Aorta (tissue), 5 donors: ENCODE results near the gene LCE1B. TPM values are rescaled to one million over a fixed set of nuclear protein-coding genes. Genes with fewer than 3 reads are reported as not detected.

Experiments
- ATAC-seq: fragments of 200-7000 bp; cut with Tn5 transposase; one replicate; pipeline ENCODE4 v1.9.1; 2022; ENCODE audit warnings: moderate library complexity; ENCODE audit not compliant: low FRiP score
- DNase-seq, 2 donors: peaks; one replicate each; pipeline ENCODE4 v3.0.0-alpha.2; 2020
- H3K27ac ChIP-seq, 2 donors: one replicate each; pipeline ENCODE4 v1.5.1; 2013; ENCODE audit warnings: low read length in 2 of 2, mild to moderate bottlenecking in 2 of 2, moderate library complexity in 2 of 2, control low read depth in 1 of 2, inconsistent platforms in 1 of 2, low read depth in 1 of 2
- H3K27me3 ChIP-seq, 2 donors: one replicate each; pipeline ENCODE4 v1.6.1; 2013; ENCODE audit warnings: control low read depth in 1 of 2, low read length in 1 of 2, mild to moderate bottlenecking in 1 of 2, moderate library complexity in 1 of 2; ENCODE audit not compliant: insufficient read depth in 2 of 2, control insufficient read depth in 1 of 2
- H3K36me3 ChIP-seq, 2 donors: one replicate each; pipeline ENCODE4 v1.6.1; 2013; ENCODE audit warnings: control low read depth in 1 of 2, low read length in 1 of 2, mild to moderate bottlenecking in 1 of 2; ENCODE audit not compliant: insufficient read depth in 2 of 2, control insufficient read depth in 1 of 2
- H3K4me1 ChIP-seq, 2 donors: one replicate each; pipeline ENCODE4 v1.6.1; 2013; ENCODE audit warnings: low read length in 2 of 2, control low read depth in 1 of 2, mild to moderate bottlenecking in 1 of 2, moderate library complexity in 1 of 2; ENCODE audit not compliant: insufficient read depth in 2 of 2, control insufficient read depth in 1 of 2
- H3K4me3 ChIP-seq, 2 donors: one replicate each; pipeline ENCODE4 v1.5.1; 2013; ENCODE audit warnings: low read length in 2 of 2, control low read depth in 1 of 2, mild to moderate bottlenecking in 1 of 2
- H3K9me3 ChIP-seq: one replicate; pipeline ENCODE4 v1.6.1; 2013; ENCODE audit warnings: mild to moderate bottlenecking, low read length; ENCODE audit not compliant: control insufficient read depth
- WGBS, 2 donors: extraction: QIAGEN DNeasy Blood & Tissue Kit; methylation state at CpG; one replicate each; pipeline ENCODE4 v1.1.7; 2013; 5-methylcytosine and 5-hydroxymethylcytosine counted together
- intact Hi-C, 2 donors: fragments of 100-400 bp; cut with DNase I; formaldehyde crosslinking; loops; one replicate each; pipeline versions ENCODE4 v1.14.2 to v1.15.0; 2022
- long read RNA-seq, 2 donors: library from polyadenylated mRNA; unstranded; transcript quantifications; one replicate each; pipeline ENCODE4 v2.0.0, GENCODE V29; 2020 to 2021
- polyA plus RNA-seq, 2 donors: library from polyadenylated mRNA; stranded (reverse); fragments of 200-250 nt; gene quantifications; one replicate each; pipeline ENCODE4 v1.2.3, GENCODE V29; 2013
- total RNA-seq, 2 donors: library from RNA; stranded (reverse); fragmentation: NEBNext Ultra II Directional; extraction: Animal tissue kit (Norgen Biotek cat#: 25700); gene quantifications; one replicate each; pipeline ENCODE4 v1.2.1, GENCODE V29; 2021
- donor health status: healthy with polysubstance abuse.
- donor health status: Bipolar disorder and iron deficiency.
- donor health status: DM: no; HTN: no; CAD: no.
- donor health status: DM: no; HTN: no; CAD: no.
- donor health status: DM: yes; HTN: yes; CAD: no.

The LCE1B gene, protein sequence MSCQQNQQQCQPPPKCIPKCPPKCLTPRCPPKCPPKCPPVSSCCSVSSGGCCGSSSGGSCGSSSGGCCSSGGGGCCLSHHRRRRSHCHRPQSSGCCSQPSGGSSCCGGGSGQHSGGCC
- total RNA-seq (not detected), polyA plus RNA-seq (not detected)
- long read RNA-seq, donor 1, result 0 reads
- long read RNA-seq, donor 2, result 0 reads

DNA sequence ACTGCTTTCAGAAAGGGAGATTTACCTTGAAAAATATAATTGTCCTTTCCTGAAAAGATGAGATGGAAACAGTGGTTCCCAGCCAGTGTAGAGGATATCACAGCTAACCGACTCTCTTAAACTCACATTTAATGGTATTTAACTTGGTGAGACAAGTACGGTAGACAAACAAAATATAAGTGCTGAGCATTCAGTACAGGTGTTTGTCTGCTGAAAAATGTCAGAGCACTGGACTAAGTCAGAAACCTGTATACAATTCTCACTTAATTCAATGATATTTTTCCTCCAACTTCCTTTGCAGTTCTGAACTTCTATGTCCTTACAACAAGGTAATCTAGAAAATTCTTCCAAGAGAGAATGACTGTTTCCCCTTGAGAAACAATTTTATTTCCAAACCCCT, at the start of gene LCE1B:
TSS of gene LCE1B (plus strand) at position 301 of the 400 bp plus-strand sequence. CDS start 476 bp downstream, outside the sequence.
- no peaks in the 10 kb centered on the region for H3K27me3 ChIP-seq
- H3K4me3 ChIP-seq, result no peak within 1 kb of the TSS
- intact Hi-C loops, result no loop called here
- H3K9me3 ChIP-seq, result no peaks in the 10 kb centered on the region
- H3K4me1 ChIP-seq, result no peaks in the 10 kb centered on the region
- H3K27ac ChIP-seq, result no peak within 1 kb of the TSS
- WGBS, 2 donors, result 88 to 89% methylated on average over 2 of the region's 2 CpGs
- no peak for DNase-seq
- ATAC-seq, result no peak
- H3K36me3 ChIP-seq, result no peaks in the 10 kb centered on the region

DNA sequence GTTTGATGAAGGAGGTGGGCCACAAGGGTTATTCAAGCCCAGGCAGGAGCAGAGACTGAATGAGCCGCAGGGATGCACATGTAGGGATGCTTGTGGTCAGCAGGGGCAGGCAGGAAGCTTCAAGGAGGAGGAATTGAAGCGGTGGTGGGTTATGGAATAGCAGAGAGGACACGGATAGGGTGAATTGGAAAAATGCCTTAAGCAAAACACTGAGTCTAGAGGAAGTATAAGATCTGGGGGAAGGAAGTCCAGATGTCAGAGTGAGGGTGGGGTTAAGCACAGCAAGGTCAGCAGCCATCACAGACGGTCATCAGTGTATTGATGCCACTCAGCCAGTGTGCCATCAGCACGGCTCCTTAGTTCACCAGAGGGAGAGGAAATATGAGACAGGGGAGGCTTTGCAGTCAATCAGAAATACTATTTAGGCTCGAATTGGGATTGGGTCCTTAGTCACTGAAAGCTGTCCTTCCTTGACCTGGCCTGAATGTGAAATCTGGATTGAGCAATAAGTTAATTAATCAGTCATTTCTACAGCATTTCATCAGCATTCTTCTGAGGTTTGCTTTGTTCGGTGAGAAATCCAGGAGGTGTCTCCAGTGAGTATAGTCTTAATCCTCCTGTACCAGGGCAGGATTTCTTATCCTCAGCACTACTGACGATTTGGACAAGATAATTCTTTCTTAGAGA, 42.8 kb upstream of the LCE1B start:
- ATAC-seq (no peak), DNase-seq (no peak)
- no peaks in the 10 kb centered on the region for H3K27me3 ChIP-seq
- H3K36me3 ChIP-seq, result no peaks in the 10 kb centered on the region
- no peak overlapping the region for H3K4me3 ChIP-seq
- no peak overlapping the region for H3K27ac ChIP-seq
- 48 to 54% methylated on average over 8 of the region's 8 CpGs for WGBS, 2 donors
- no peaks in the 10 kb centered on the region for H3K9me3 ChIP-seq
- intact Hi-C loops, result no loop called here
- H3K4me1 ChIP-seq, result no peaks in the 10 kb centered on the region

DNA sequence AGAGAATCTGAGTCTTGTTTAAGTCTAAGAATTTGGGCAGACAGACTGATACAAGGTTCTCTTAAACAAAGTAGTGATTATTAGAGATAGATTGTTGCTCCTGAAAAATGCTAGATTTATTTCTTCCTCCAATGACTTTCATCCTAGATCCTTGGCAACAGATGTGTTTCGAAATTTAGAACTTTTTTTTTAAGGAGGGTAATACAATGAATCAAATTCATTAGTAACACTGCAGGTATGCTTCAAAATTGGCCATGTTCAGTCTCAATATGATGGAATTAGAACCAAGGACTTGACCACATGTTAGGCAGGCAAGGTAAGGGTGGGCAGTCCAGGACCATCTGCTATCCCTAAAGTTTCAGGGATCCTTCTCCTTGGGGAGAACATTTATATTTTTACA, 41.4 kb upstream of the LCE1B start:
- H3K36me3 ChIP-seq, result no peaks in the 10 kb centered on the region
- no peaks in the 10 kb centered on the region for H3K9me3 ChIP-seq
- no peak overlapping the region for H3K27ac ChIP-seq
- no peak overlapping the region for H3K4me3 ChIP-seq
- 64 to 74% methylated on average over 1 of the region's 1 CpG for WGBS, 2 donors
- ATAC-seq (no peak), DNase-seq (no peak)
- intact Hi-C loops, result no loop called here
- no peaks in the 10 kb centered on the region for H3K4me1 ChIP-seq
- H3K27me3 ChIP-seq, result no peaks in the 10 kb centered on the region

DNA sequence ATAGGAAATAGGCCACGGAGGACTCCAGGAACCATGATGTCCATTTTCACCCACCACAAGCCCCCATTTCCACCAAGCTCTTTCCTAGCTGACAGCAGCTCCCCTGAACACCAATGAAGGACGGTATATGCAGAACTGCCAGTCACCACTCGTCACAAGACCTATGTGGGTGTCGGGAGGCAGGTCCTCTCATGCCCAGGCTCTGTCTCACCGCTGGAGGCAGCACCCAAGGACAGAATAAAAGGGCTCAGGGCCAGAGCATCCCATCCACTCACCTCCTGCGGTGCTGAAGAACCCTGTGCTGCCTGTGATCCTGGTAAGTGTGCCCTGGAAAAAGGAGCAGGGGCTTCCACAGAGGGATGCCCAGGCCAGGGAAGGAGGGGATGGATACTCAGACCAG, 36.9 kb upstream of the LCE1B start, which contains the start of gene LCE1F:
TSS of gene LCE1F (plus strand) at position 266 of the 400 bp plus-strand sequence. CDS start 1,232 bp downstream, outside the sequence.
- 67% methylated on average over 6 of the region's 6 CpGs for WGBS, 2 donors
- Histone ChIP-seq H3K36me3 (no peaks in the 10 kb centered on the region), H3K9me3 (no peaks in the 10 kb centered on the region), H3K4me3 (no peak within 1 kb of the TSS), H3K27ac (no peak within 1 kb of the TSS), H3K27me3 (no peaks in the 10 kb centered on the region), H3K4me1 (no peaks in the 10 kb centered on the region)
- no peak for DNase-seq
- ATAC-seq, result no peak
- intact Hi-C loops, result no loop called here

DNA sequence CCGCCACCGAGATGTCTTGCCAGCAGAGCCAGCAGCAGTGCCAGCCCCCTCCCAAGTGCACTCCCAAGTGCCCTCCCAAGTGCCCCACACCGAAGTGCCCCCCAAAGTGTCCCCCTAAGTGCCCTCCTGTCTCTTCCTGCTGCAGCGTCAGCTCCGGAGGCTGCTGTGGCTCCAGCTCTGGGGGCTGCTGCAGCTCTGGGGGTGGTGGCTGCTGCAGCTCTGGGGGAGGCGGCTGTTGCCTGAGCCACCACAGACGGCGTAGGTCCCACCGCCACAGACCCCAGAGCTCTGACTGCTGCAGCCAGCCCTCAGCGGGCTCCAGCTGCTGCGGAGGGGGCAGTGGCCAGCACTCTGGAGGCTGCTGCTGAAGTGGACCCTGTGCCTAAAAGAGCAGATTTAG, 35.4 kb upstream of the LCE1B start:
- 78 to 79% methylated on average over 11 of the region's 11 CpGs for WGBS, 2 donors
- ATAC-seq (no peak), DNase-seq (no peak)
- H3K36me3 ChIP-seq, result no peaks in the 10 kb centered on the region
- H3K9me3 ChIP-seq, result no peaks in the 10 kb centered on the region
- H3K4me3 ChIP-seq, result no peak overlapping the region
- intact Hi-C loops, result no loop called here
- H3K27ac ChIP-seq, result no peak overlapping the region
- no peaks in the 10 kb centered on the region for H3K4me1 ChIP-seq
- H3K27me3 ChIP-seq, result no peaks in the 10 kb centered on the region

DNA sequence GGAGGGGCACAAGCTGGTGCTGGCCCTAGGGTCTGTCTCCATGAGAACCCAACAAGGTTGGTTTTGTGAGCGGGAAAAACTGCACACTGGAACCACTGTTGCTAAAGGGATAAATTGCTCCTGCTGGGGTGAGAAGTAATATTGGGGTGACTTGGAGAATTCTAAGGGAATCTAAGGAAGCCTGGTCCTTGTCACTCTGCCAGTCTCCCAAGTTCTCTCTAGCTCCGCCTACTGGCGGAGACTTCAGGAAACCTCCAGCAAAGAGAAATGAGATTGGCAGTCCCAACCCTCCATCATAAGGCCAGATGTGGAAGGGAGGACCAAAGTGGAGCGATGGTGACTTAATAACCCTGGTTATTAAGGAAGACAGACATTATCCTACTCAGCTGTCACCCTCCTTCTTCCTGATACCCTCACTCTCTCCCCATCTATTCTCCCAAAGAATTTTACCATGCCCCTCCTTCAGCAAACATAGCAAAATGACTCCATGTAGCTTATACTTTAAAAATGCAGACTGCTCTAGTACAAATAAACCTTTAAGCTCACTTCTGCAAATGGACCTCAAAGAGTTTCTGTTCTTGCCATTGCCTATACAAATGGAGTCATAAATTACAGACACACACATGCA, 34.1 kb upstream of the LCE1B start:
- no peak overlapping the region for H3K4me3 ChIP-seq
- WGBS, 2 donors, result 49 to 69% methylated on average over 4 of the region's 4 CpGs
- intact Hi-C loops, result no loop called here
- H3K9me3 ChIP-seq, result no peaks in the 10 kb centered on the region
- H3K27ac ChIP-seq, result no peak overlapping the region
- no peaks in the 10 kb centered on the region for H3K4me1 ChIP-seq
- ATAC-seq (no peak), DNase-seq (no peak)
- no peaks in the 10 kb centered on the region for H3K36me3 ChIP-seq
- H3K27me3 ChIP-seq, result no peaks in the 10 kb centered on the region

DNA sequence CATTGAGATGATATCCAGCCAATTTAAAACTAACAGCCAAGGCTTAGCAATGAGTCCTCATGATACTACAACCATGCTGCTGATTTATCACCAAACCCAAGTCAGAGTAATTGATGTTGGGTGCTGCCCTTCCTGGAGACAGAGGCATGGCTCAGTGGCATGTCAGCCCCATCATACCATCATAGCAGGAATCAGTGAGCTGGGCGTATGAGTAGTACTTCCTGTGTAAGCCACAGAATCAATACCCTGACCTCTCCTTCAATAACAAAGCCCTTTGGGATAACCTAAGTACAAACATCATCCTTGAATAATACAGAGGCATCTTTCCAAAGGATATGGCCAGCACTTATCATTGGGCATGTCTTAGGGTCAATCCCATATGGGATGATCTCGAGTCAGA, 28.7 kb upstream of the LCE1B start:
- no peaks in the 10 kb centered on the region for H3K27me3 ChIP-seq
- ATAC-seq (no peak), DNase-seq (no peak)
- intact Hi-C loops, result no loop called here
- WGBS, 2 donors, result 55 to 66% methylated on average over 2 of the region's 2 CpGs
- H3K9me3 ChIP-seq, result no peaks in the 10 kb centered on the region
- H3K36me3 ChIP-seq, result no peaks in the 10 kb centered on the region
- H3K27ac ChIP-seq, result no peak overlapping the region
- H3K4me1 ChIP-seq, result no peaks in the 10 kb centered on the region
- no peak overlapping the region for H3K4me3 ChIP-seq

DNA sequence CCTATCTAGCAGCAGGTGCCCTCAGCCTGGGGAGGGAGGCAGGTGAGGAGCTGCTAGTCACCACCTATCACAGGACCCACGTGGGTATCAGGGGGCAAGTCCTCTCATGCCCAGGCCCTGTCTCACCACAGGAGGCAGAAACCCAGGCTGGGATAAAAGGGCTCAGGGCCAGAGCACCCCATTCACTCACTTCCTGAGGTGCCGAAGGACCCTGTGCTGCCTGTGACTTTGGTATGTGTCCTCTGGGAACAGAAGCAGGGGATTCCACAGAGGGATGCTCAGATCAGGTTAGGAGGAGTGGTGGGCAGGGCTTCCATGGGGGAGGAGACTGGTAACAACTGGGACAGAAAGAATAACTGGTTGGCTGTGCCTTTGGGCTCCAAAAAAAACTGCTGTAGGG, 25.7 kb upstream of the LCE1B start, which contains the start of gene LCE1E:
TSS of gene LCE1E (plus strand) at position 181 of the 400 bp plus-strand sequence. CDS start 1,043 bp downstream, outside the sequence.
- H3K4me3 ChIP-seq, result no peak within 1 kb of the TSS
- no peak for DNase-seq
- no peaks in the 10 kb centered on the region for H3K9me3 ChIP-seq
- no peak within 1 kb of the TSS for H3K27ac ChIP-seq
- no peaks in the 10 kb centered on the region for H3K4me1 ChIP-seq
- ATAC-seq, result no peak
- no peaks in the 10 kb centered on the region for H3K36me3 ChIP-seq
- intact Hi-C loops, result no loop called here
- H3K27me3 ChIP-seq, result no peaks in the 10 kb centered on the region
- WGBS, 2 donors, result 27 to 29% methylated on average over 2 of the region's 2 CpGs

DNA sequence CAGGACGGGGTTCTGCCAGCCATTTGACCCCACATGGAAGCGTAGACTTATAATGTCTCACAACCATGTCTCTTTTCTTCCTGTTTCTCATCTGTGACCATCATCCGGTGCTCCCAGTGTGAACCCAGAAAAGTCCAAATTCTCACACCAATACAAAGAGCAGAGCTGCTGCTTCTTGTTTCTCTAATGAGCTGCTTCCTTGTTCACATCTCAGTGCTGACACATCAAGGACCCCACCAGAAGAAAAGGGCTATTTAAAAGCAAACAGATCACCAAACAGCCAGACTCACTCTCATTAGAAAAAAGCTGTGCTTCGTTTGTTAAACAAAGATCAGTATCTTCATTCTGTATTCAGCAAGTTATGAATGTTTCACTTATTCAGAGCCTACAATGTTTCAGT, 16.1 kb upstream of the LCE1B start:
- Histone ChIP-seq H3K36me3 (no peaks in the 10 kb centered on the region), H3K9me3 (no peaks in the 10 kb centered on the region), H3K27me3 (no peaks in the 10 kb centered on the region), H3K4me1 (no peaks in the 10 kb centered on the region), H3K4me3 (no peak overlapping the region), H3K27ac (no peak overlapping the region)
- no peak for ATAC-seq
- 41 to 44% methylated on average over 4 of the region's 4 CpGs for WGBS, 2 donors
- no peak for DNase-seq
- intact Hi-C loops, result no loop called here
